GM15510 (cell line): Measurements from ENCODE around the gene HOXA13.

Experiments used
- POLR2A ChIP-seq: IDR thresholded peaks from 3 replicates; pipeline ENCODE4 v1.6.1; 2011; ENCODE audit warnings: borderline replicate concordance; ENCODE audit not compliant: insufficient read length; ENCODE audit errors: extremely low read depth

Gene HOXA13

GRCh38 chr7:27203964-27204594 lies 4.2 kb upstream of the HOXA13 start:
- TF ChIP-seq POLR2A: no peak

GRCh38 chr7:27203365-27203953 lies 3.6 kb upstream of the HOXA13 start:
- no peak for TF ChIP-seq POLR2A

GRCh38 chr7:27202862-27203134 lies 2.9 kb upstream of the HOXA13 start:
- no peak for TF ChIP-seq POLR2A

GRCh38 chr7:27202018-27202861 lies 2.3 kb upstream of the HOXA13 start:
- TF ChIP-seq POLR2A: no peak

- no peak for TF ChIP-seq POLR2A
These were observed 1.7 kb upstream of the HOXA13 start for GRCh38 chr7:27201580-27202017.

GRCh38 chr7:27200761-27201579 lies 1.1 kb upstream of the HOXA13 start:
- no peak for TF ChIP-seq POLR2A

GRCh38 chr7:27198871-27199801 lies 755 bp downstream of the HOXA13 start:
- no peak for TF ChIP-seq POLR2A

- no peak for TF ChIP-seq POLR2A
These were observed 1.6 kb downstream of the HOXA13 start for GRCh38 chr7:27198138-27198841.

GRCh38 chr7:27197137-27198042 lies 2.5 kb downstream of the HOXA13 start:
- TF ChIP-seq POLR2A: no peak

GRCh38 chr7:27196287-27196767 lies 3.6 kb downstream of the HOXA13 start:
- TF ChIP-seq POLR2A: no peak

GRCh38 chr7:27194686-27195379 lies 5.1 kb downstream of the HOXA13 start:
- no peak for TF ChIP-seq POLR2A

GRCh38 chr7:27194002-27194352 lies 5.9 kb downstream of the HOXA13 start:
- no peak for TF ChIP-seq POLR2A
